Stimulated activated CD4-positive, alpha-beta T cell treated with anti-CD3 and anti-CD28 coated beads, TNF-alpha, amount 100 ng/mL, for 4 hours (primary cell): ENCODE data around the gene SOX4.
A peak's percentile ranks its signal among the peaks of the same experiment; 100 is the strongest.
"Not testable (repeated sequence)": the region's sequence is repeated elsewhere in the genome, so short reads cannot be mapped to it uniquely, and the experiment has no call there.

Source experiments
- DNase-seq, 3 experiments: peaks; one replicate each; pipeline ENCODE4 v3.0.0-alpha.2; 2020; ENCODE audit warnings: low read depth in 3 of 3

The SOX4 gene

DNA sequence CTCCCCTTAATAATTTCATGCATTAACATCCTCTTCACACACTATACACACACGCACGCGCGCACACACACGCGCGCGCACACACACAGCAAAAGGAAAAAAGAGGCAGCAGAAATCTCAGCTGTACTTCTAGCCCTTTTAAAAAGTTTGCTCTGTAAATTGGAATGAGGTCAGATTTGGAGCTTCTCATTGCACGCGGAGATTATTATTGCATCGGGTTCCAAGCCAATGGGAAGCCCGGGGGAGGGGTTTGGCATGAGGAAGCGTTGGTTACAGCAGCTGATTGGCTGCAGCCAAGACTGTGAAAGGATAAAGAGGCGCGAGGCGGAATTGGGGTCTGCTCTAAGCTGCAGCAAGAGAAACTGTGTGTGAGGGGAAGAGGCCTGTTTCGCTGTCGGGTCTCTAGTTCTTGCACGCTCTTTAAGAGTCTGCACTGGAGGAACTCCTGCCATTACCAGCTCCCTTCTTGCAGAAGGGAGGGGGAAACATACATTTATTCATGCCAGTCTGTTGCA, at the start of gene SOX4:
Gene SOX4 (plus strand): TSS at position 340 of the 515 bp plus-strand sequence. CDS start 784 bp downstream, outside the sequence.
- DNase-seq: peak in 1 of 3 experiments; percentile 23

GRCh38 chr6:21552286-21552685, 41.3 kb upstream of the SOX4 start:
- DNase-seq: not testable (repeated sequence)

DNA sequence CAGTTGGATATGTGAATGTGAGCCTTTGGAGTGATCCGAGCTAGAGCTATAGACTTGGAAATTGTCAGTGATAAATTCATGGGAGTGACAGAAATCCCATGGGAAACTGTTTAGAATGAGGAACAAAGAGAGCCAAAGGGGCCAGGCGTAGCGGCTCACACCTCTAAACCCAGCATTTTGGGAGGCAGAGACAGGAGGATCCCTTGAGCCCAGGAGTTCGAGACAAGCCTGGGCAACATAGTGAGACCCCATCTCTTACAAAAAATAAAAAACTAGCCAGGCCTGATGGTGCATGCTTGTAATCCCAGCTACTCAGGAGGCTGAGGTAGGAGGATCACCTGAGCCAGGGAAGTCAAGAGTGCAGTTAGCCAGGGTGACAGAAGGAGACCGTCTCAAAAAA, 39.3 kb upstream of the SOX4 start:
- no peak for DNase-seq

- DNase-seq: no peak
These were observed 38.4 kb upstream of the SOX4 start for GRCh38 chr6:21555197-21555596.

DNA sequence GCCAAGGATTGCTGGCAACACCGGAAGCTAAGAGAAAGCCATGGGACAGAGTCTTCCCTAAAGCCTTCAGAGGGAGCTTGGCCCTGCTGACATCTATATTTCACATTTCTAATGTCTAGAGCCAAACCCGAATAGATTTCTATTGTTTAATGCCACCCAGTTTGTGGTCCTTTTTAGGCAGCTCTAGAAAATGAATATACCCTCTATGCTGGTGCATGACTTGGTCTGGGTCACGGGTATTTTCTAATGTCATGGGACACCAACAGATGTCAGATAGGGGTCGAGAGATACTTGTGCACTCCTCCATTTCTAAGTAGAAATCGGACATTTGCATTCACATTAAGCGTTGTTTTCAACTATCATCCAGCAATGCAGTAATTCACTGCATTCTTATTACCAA, 37.0 kb upstream of the SOX4 start:
- no peak for DNase-seq

DNA sequence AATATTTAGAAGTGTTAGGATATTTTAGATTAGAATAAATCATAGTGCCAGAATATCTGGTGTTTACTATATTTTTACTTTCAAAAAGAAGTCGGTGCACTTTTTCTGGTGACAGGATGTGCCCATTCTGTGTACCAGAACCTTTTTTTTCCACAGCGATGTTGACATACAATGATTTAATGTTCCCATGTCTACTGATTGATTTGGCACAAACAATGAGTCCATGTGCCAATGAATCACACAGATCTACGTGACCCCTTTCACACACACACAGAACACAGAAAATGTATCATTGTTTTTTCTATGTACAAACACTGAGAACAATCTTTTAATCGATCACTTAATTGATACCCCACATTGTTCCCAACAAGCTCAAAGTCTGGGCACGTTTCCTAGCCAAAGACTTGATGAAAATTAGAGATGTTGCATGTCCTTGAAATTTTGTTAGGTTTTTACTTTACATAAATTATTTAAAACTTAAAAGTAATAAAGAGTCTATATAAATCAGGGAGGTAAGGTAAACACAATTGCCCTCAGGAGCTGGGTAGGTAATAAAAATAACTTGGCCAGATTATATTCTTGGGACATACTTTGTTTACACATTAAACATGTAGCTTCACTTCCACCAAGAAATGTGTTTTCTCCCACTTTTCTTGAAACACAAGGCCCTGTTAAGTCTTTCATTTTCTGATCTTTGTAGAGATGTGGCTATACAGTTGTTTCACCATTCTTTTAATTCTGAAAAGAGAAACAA, 36.4 kb upstream of the SOX4 start:
- DNase-seq: no peak

DNA sequence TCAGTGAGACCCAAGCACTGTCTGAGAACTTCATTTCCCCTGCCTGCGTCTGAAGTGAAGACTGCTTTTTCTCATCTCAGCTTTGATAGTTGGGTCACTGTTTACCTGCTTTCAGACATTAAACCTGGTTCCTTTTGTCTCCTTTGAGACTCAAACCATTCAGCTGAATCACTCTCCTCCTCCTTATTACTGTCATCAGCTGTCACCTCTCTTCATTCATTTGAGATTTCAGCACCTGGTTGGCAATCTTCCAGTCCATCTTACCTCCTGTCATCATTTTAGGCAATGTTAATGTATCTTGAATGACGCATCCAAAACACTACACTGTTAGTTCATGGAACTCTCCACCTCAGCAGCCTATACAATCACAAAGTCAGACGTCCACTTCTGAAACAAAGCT, 34.3 kb upstream of the SOX4 start:
- no peak for DNase-seq

DNA sequence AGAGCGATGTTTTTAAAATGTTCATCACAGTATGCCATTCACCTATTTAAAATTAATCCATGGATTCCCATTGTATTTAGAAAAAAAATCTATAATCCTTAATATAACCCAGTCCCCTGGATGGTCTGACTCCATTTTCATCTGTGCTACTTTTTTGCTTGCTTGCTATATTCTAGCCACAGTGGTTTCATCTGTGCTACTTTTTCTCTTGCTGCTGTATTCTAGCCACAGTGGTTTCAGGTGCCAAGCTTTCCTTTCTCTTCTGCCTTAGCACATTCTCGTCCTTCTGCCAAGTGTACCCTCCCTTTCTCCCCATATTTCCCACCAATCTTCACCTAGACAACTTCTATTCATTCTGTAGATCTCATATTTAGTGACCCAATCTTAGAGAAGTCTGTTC, 33.3 kb upstream of the SOX4 start:
- DNase-seq: no peak

DNA sequence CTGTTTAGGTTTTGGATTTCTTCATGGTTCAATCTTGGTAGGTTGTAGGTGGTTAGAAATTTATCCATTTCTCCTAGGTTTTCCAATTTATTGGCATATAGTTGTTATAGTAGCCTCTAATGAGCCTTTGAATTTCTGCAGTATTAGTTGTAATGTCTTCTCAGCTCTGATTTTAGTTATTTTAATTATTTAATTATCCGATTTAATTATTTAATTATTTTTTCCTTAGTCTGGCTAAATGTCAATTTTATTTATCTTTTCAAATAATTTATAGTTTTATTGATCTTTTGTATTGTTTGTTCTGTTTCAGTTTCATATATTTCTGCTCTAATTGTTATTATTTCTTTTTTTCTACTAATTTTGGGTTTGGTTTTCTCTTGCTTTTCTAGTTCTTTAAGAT, 28.1 kb upstream of the SOX4 start:
- DNase-seq: no peak

DNA sequence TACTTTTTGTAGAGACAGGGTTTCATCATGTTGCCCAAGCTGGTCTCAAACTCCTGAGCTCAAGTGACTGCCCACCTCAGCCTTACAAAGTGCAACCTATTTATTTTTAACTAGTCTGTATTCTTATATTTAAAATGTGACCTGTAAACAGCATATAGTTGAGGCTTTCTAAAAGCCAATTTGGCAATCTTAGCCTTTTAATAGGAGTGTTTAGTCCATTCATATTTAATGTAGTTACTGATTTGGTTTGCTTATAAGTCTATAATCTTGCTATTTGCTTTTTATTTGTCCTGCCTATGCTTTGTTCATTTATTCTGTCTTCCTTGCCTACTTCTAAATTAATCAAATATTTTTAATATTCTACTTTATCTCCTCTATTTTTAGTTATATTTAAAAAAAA, 15.0 kb upstream of the SOX4 start:
- no peak for DNase-seq

- DNase-seq: no peak
These were observed 10.9 kb upstream of the SOX4 start for GRCh38 chr6:21582651-21583050.

GRCh38 chr6:21586300-21586699, 7.3 kb upstream of the SOX4 start:
- no peak for DNase-seq

- DNase-seq: no peak
These were observed 6.8 kb upstream of the SOX4 start for GRCh38 chr6:21586740-21587178.

GRCh38 chr6:21587179-21587960, 6.2 kb upstream of the SOX4 start:
- DNase-seq: no peak

DNA sequence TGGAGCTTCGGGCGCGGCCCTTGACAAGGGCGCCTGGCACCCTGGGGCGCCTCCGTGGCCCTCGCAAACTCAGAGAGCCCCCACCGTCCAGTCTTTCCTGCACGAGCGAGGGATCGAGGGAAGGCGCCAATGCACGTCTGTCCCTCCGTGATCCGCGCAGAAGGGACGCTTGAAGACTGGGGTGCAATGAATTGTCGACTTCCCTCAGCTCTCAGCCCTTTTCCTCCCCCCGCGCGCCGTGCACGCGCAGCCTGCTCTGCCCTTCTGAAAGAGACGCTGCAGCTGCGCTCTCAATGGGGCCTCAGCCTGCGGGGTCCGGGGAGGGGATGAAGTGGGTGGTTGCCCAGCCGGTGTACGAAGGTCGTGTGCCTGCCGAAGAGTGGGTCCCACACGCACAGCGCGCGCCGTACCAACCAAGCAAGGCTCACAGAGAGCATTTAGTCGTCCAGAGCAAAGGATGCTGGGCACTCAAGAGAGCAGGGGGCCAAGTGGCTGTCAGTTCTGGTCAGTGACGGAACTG, 5.5 kb upstream of the SOX4 start:
- DNase-seq: no peak

- DNase-seq: peak in 1 of 3 experiments; percentile 5
These were observed 4.8 kb upstream of the SOX4 start for GRCh38 chr6:21588481-21589351.

GRCh38 chr6:21589352-21590345, 3.9 kb upstream of the SOX4 start:
- peak in 2 of 3 experiments; percentile 46 to 71 for DNase-seq

DNA sequence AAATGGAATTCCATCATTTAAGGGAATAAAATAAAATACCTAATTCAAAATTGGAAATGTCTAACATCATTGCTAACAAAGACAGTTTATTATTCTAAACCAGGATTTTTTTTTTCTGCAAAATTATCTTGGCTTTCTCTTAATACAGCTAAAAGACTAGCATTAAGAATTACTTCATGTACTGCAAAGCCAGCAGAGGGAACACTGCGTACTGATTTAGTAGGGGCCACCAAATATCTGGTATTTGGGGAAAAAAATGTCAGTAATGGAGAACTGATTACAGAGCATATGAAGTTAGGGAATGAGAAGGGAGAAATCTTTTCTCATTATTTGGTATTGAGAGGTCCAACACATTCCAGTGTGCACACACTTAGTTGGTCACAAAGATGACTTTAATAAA, 3.2 kb upstream of the SOX4 start:
- DNase-seq: no peak

GRCh38 chr6:21591446-21591845, 2.1 kb upstream of the SOX4 start:
- no peak for DNase-seq

DNA sequence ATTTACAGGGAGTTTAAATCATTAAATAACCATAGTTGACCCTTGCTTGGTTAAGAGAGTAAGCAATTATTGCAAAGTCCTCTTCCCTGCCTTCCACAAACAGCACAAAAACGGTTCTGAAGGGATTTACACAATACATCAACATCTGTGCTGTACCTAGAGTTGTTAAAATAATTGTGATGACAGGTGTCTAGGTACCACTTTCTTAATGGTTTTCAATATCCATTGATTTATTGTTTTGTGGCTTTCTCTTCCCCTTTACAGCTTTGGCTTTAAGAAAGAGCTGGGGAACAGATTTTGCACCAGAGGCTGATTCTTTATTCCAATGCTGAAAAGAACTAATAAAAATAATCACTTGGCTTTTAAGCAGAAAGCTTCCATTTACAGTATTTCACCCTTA, 598 bp upstream of the SOX4 start:
- no peak for DNase-seq
